Naive thymus-derived CD8-positive, alpha-beta T cell (primary cell): Measurements from ENCODE around the gene KPNA3. TPM values are rescaled to one million over a fixed set of nuclear protein-coding genes. Genes with fewer than 3 reads are reported as not detected.
"Not testable (repeated sequence)": the region's sequence is repeated elsewhere in the genome, so short reads cannot be mapped to it uniquely, and the experiment has no call there.

ENCODE experiments used
- ATAC-seq, 2 donors: fragments of 150-1000 bp; cut with Tn5 transposase in 1 of 2; sonication (Bioruptor Pico), chemical (Tn5 transposase) in 1 of 2; 1 replicate in 1 of 2; 2 replicates in 1 of 2; pipeline ENCODE4 v1.10.0; 2021; ENCODE audit warnings: mild to moderate bottlenecking in 2 of 2, moderate library complexity in 2 of 2
- POLR2A ChIA-PET: fragments of 350-600 bp; sonication (Branson Sonifier 250); formaldehyde crosslinking; loops from one replicate; lab custom pipeline; 2021; ENCODE audit warnings: antibody characterized with exemption; lab: Charles Lee
- DNase-seq, 10 donors: peaks; one replicate each; pipeline versions ENCODE4 v3.0.0 to v3.0.0-alpha.2; 2020 to 2022
- H3K27ac Mint-ChIP-seq, 10 donors: one replicate each; pipeline ENCODE4 v1.8.0; 2020 to 2022; ENCODE audit warnings: mild to moderate bottlenecking in 10 of 10, mixed read lengths in 10 of 10, moderate library complexity in 4 of 10, inconsistent platforms in 1 of 10
- H3K27me3 Mint-ChIP-seq, 5 donors: one replicate each; pipeline ENCODE4 v1.8.0; 2021 to 2022; ENCODE audit warnings: mixed read lengths in 5 of 5
- H3K36me3 Mint-ChIP-seq, 3 donors: one replicate each; pipeline ENCODE4 v1.8.0; 2020 to 2022; ENCODE audit warnings: mixed read lengths in 3 of 3, mild to moderate bottlenecking in 2 of 3, inconsistent platforms in 1 of 3
- H3K4me1 Mint-ChIP-seq, 4 donors: one replicate each; pipeline ENCODE4 v1.8.0; 2021 to 2022; ENCODE audit warnings: mixed read lengths in 4 of 4
- H3K4me3 Mint-ChIP-seq, 10 donors: one replicate each; pipeline ENCODE4 v1.8.0; 2020 to 2022; ENCODE audit warnings: mild to moderate bottlenecking in 10 of 10, mixed read lengths in 10 of 10, moderate library complexity in 6 of 10, inconsistent platforms in 1 of 10
- H3K9me3 Mint-ChIP-seq, 9 donors: one replicate each; pipeline ENCODE4 v1.8.0; 2020 to 2022; ENCODE audit warnings: mixed read lengths in 9 of 9, mild to moderate bottlenecking in 3 of 9, inconsistent platforms in 1 of 9, moderate library complexity in 1 of 9
- polyA plus RNA-seq, 3 donors: library from polyadenylated mRNA; unstranded; fragments of 300-500 nt; fragmentation: Illumina TruSeq; gene quantifications; one replicate each; pipeline ENCODE4 v1.2.3, GENCODE V29; 2021
- total RNA-seq, 8 experiments: library from RNA in 2 of 8; stranded (reverse) in 2 of 8; gene quantifications; one replicate each; pipeline ENCODE4 v1.2.3 and lab custom pipeline; 2021 to 2026

Gene KPNA3
- total and polyA plus RNA-seq, 5 experiments from 2014 or later, result 20.2 to 27.3 (median 22.7) TPM

- Mint-ChIP-seq H3K27me3 (peaks cover 1 to 20% (median 5%) of the 10 kb centered on the region in 5 donors), H3K4me1 (peaks cover 0 to 7% (median 4%) of the 10 kb centered on the region in 4 donors), H3K9me3 (peaks cover 0 to 11% (median 8%) of the 10 kb centered on the region in 9 donors), H3K27ac (no peak overlapping the region), H3K4me3 (no peak overlapping the region), H3K36me3 (peaks cover 0 to 5% (median 3%) of the 10 kb centered on the region in 3 donors)
- POLR2A ChIA-PET, result no interaction called here
- no peak for DNase-seq
- ATAC-seq, result no peak
Measured at GRCh38 chr13:49827336-49827735, 34.9 kb upstream of the KPNA3 start.

- no peaks in the 10 kb centered on the region for H3K36me3 Mint-ChIP-seq
- POLR2A ChIA-PET, result interaction anchor here (0.7 kb wide), 1 partner anchor 12 kb away, joined by 3 read pairs; no protein-coding TSS in a partner anchor
- H3K4me3 Mint-ChIP-seq, result no peak overlapping the region
- no peaks in the 10 kb centered on the region for H3K9me3 Mint-ChIP-seq
- no peak for ATAC-seq
- peaks cover 0 to 2% (median 0%) of the 10 kb centered on the region in 4 donors for H3K4me1 Mint-ChIP-seq
- H3K27me3 Mint-ChIP-seq, result peaks cover 5 to 45% (median 8%) of the 10 kb centered on the region in 5 donors
- H3K27ac Mint-ChIP-seq, result no peak overlapping the region
- DNase-seq, result no peak
Measured at GRCh38 chr13:49821216-49822009, 28.9 kb upstream of the KPNA3 start.

- H3K27me3 Mint-ChIP-seq, result peaks cover 4 to 49% (median 8%) of the 10 kb centered on the region in 5 donors
Measured at GRCh38 chr13:49820591-49821215, 28.2 kb upstream of the KPNA3 start.

GRCh38 chr13:49816047-49816446 lies 23.6 kb upstream of the KPNA3 start:
- DNase-seq, H3K4me3 Mint-ChIP-seq, H3K4me1 Mint-ChIP-seq, ATAC-seq, H3K9me3 Mint-ChIP-seq, POLR2A ChIA-PET, H3K36me3 Mint-ChIP-seq, H3K27ac Mint-ChIP-seq: not testable (repeated sequence)
- peaks cover 4 to 28% (median 8%) of the 10 kb centered on the region in 5 donors for H3K27me3 Mint-ChIP-seq

More at GRCh38 chr13:49820591-49821215, 28.2 kb upstream of the KPNA3 start:
- ATAC-seq, result no peak
- Mint-ChIP-seq H3K27ac (no peak overlapping the region), H3K4me1 (peaks cover 0 to 2% (median 0%) of the 10 kb centered on the region in 4 donors), H3K4me3 (no peak overlapping the region), H3K36me3 (no peaks in the 10 kb centered on the region), H3K9me3 (no peaks in the 10 kb centered on the region)
- no peak for DNase-seq
- POLR2A ChIA-PET, result no interaction called here

- Mint-ChIP-seq H3K27ac (no peak overlapping the region), H3K36me3 (no peaks in the 10 kb centered on the region), H3K4me1 (no peaks in the 10 kb centered on the region), H3K4me3 (no peak overlapping the region), H3K9me3 (no peaks in the 10 kb centered on the region), H3K27me3 (peaks cover 4 to 22% (median 8%) of the 10 kb centered on the region in 5 donors)
- POLR2A ChIA-PET, result no interaction called here
- DNase-seq, result no peak
- no peak for ATAC-seq
Measured at GRCh38 chr13:49814551-49815270, 22.2 kb upstream of the KPNA3 start.

- Mint-ChIP-seq H3K36me3 (no peaks in the 10 kb centered on the region), H3K4me3 (no peak overlapping the region), H3K27me3 (peaks cover 2 to 12% (median 5%) of the 10 kb centered on the region in 5 donors), H3K9me3 (no peaks in the 10 kb centered on the region), H3K4me1 (no peaks in the 10 kb centered on the region), H3K27ac (peak overlapping the region in 1 of 10 donors; percentile 15)
- DNase-seq (no peak), ATAC-seq (no peak)
- POLR2A ChIA-PET, result no interaction called here
Measured at GRCh38 chr13:49812812-49813211, 20.3 kb upstream of the KPNA3 start.

- no peak overlapping the region for H3K4me3 Mint-ChIP-seq
- no peak overlapping the region for H3K27ac Mint-ChIP-seq
- no peak for ATAC-seq
- H3K4me1 Mint-ChIP-seq, result no peaks in the 10 kb centered on the region
- H3K9me3 Mint-ChIP-seq, result no peaks in the 10 kb centered on the region
- DNase-seq, result no peak
- peaks cover 0 to 14% (median 5%) of the 10 kb centered on the region in 5 donors for H3K27me3 Mint-ChIP-seq
- POLR2A ChIA-PET, result no interaction called here
- no peaks in the 10 kb centered on the region for H3K36me3 Mint-ChIP-seq
Measured at GRCh38 chr13:49811527-49811908, 19.0 kb upstream of the KPNA3 start.

GRCh38 chr13:49810567-49811526 lies 18.4 kb upstream of the KPNA3 start:
- no peak overlapping the region for H3K27ac Mint-ChIP-seq
- peaks cover 2 to 17% (median 5%) of the 10 kb centered on the region in 5 donors for H3K27me3 Mint-ChIP-seq
- DNase-seq, result no peak
- H3K36me3 Mint-ChIP-seq, result no peaks in the 10 kb centered on the region
- ATAC-seq, result no peak
- POLR2A ChIA-PET, result no interaction called here
- no peak overlapping the region for H3K4me3 Mint-ChIP-seq
- no peaks in the 10 kb centered on the region for H3K4me1 Mint-ChIP-seq
- H3K9me3 Mint-ChIP-seq, result no peaks in the 10 kb centered on the region

GRCh38 chr13:49807681-49808080 lies 15.2 kb upstream of the KPNA3 start:
- no peaks in the 10 kb centered on the region for H3K4me1 Mint-ChIP-seq
- POLR2A ChIA-PET, result no interaction called here
- DNase-seq (no peak), ATAC-seq (no peak)
- H3K36me3 Mint-ChIP-seq, result no peaks in the 10 kb centered on the region
- no peaks in the 10 kb centered on the region for H3K9me3 Mint-ChIP-seq
- peaks cover 0 to 22% (median 7%) of the 10 kb centered on the region in 5 donors for H3K27me3 Mint-ChIP-seq
- H3K27ac Mint-ChIP-seq, result no peak overlapping the region
- H3K4me3 Mint-ChIP-seq, result no peak overlapping the region

- Mint-ChIP-seq H3K4me1 (no peaks in the 10 kb centered on the region), H3K27ac (no peak overlapping the region), H3K36me3 (no peaks in the 10 kb centered on the region), H3K4me3 (no peak overlapping the region), H3K27me3 (peaks cover 0 to 19% (median 9%) of the 10 kb centered on the region in 5 donors), H3K9me3 (no peaks in the 10 kb centered on the region)
- ATAC-seq (no peak), DNase-seq (no peak)
- POLR2A ChIA-PET, result interaction anchor here (0.6 kb wide), 1 partner anchor 159 kb away, joined by 7 read pairs; no protein-coding TSS in a partner anchor
Measured at GRCh38 chr13:49806126-49806536, 13.6 kb upstream of the KPNA3 start.

GRCh38 chr13:49803047-49803446 lies 10.6 kb upstream of the KPNA3 start:
- not testable (repeated sequence) for DNase-seq, H3K9me3 Mint-ChIP-seq, H3K36me3 Mint-ChIP-seq, ATAC-seq, H3K4me3 Mint-ChIP-seq, H3K4me1 Mint-ChIP-seq, H3K27ac Mint-ChIP-seq
- H3K27me3 Mint-ChIP-seq, result peaks cover 0 to 13% (median 9%) of the 10 kb centered on the region in 5 donors
- POLR2A ChIA-PET, result interaction anchor here (0.6 to 1.8 kb wide), 2 partner anchors 11 to 1492 kb away, joined by 3 to 9 read pairs; partner anchors contain the start of gene KPNA3

GRCh38 chr13:49802426-49802825 lies 9.9 kb upstream of the KPNA3 start:
- Mint-ChIP-seq H3K9me3 (no peaks in the 10 kb centered on the region), H3K36me3 (no peaks in the 10 kb centered on the region), H3K27me3 (peaks cover 0 to 13% (median 9%) of the 10 kb centered on the region in 5 donors), H3K27ac (no peak overlapping the region), H3K4me1 (no peaks in the 10 kb centered on the region), H3K4me3 (no peak overlapping the region)
- ATAC-seq (no peak), DNase-seq (no peak)
- POLR2A ChIA-PET, result interaction anchor here (0.6 to 1.8 kb wide), 2 partner anchors 10 to 1491 kb away, joined by 3 to 9 read pairs; partner anchors contain the start of gene KPNA3
